ENCODE measurements around the gene C1orf35. TPM values are rescaled to one million over a fixed set of nuclear protein-coding genes. Genes with fewer than 3 reads are reported as not detected.

The C1orf35 gene
- polyA plus RNA-seq, 3 donors: 6.9 to 34.2 (median 10.6) TPM

DNA sequence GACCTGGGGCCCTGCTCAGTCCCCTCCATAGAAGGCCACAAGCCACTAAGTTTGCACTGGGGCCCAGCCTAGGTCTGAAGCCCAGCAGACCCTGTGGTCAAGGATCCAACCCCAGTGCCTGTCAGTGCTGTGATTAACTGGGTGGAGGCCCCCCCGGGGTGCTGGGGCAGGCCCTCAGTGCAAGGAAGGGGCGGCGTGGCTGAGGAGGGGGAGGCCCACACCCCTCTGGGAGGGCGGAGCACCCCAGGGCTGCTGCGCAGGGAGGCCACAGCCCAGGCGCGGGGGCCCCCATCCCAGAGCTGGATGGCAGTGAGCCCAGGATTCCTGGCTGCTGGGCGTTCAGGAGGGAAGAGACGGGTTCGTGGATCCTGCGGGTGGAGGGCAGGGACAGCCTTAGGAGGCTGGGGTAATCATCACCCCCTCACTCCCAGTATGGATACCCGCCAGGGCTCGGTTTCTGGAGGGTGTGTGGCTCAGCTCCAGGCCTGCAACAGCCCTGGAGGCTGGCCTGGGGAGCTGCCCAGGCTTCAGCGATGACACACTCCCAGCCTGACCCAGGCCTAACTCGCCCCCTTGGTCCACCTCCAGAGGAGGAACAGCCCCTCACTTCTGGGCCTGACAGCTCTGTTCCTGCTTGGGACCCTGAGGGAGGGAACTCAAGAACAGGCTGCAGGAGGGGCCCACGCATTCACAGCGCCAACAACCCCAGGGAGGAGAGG is 47.5 kb upstream of the C1orf35 start:
- 93% methylated on average over 15 of the region's 17 CpGs for WGBS (ENCODE audit: insufficient coverage)
- H3K4me1 Mint-ChIP-seq: peaks cover 4% of the 10 kb centered on the region
- H3K27me3 ChIP-seq (ENCODE audit: control insufficient read depth in 2 of 2, insufficient read depth in 2 of 2, low read length in 2 of 2): no peaks in the 10 kb centered on the region
- peaks cover 32 to 34% of the 10 kb centered on the region in 2 donors for H3K36me3 ChIP-seq (replicated peaks in 1 of 2; ENCODE audit: control insufficient read depth in 1 of 2, insufficient read depth in 2 of 2, low read length in 2 of 2)
- peak overlapping the region in 1 of 7 donors; percentile 46 for H3K27ac Mint-ChIP-seq
- no peaks in the 10 kb centered on the region for H3K9me3 ChIP-seq (replicated peaks in 1 of 2; ENCODE audit: control insufficient read depth in 1 of 2, insufficient read depth in 1 of 2, low read length in 2 of 2)
- no peak overlapping the region for H3K9ac ChIP-seq (ENCODE audit: insufficient read depth, low read length, poor library complexity, severe bottlenecking)
- no peaks in the 10 kb centered on the region for H3K4me1 ChIP-seq (ENCODE audit: control insufficient read depth in 1 of 2, insufficient read depth in 2 of 2, low read length in 2 of 2)
- H2AFZ ChIP-seq (ENCODE audit: insufficient read depth, low read depth, low read length, poor library complexity, severe bottlenecking): no peak overlapping the region
- peaks cover 13 to 32% of the 10 kb centered on the region in 2 donors for H3K36me3 Mint-ChIP-seq
- H3K4me2 ChIP-seq (replicated peaks; ENCODE audit: extremely low read depth, low read length, poor library complexity, severe bottlenecking): no peak overlapping the region
- DNase-seq: no peak
- peaks cover 0 to 3% (median 0%) of the 10 kb centered on the region in 3 donors for H3K27me3 Mint-ChIP-seq (ENCODE audit: low read depth in 3 of 3)
- H3K4me3 Mint-ChIP-seq: no peak overlapping the region
- no peaks in the 10 kb centered on the region for H3K9me3 Mint-ChIP-seq
- no peak overlapping the region for H3K4me3 ChIP-seq (replicated peaks in 1 of 3; ENCODE audit: low read depth in 2 of 3, low read length in 3 of 3)
- H3K27ac ChIP-seq (ENCODE audit: low read depth in 1 of 2, low read length in 2 of 2): no peak overlapping the region
- intact Hi-C loops (cut with micrococcal nuclease): no loop called here
- peaks cover 9% of the 10 kb centered on the region for H3K79me2 ChIP-seq (ENCODE audit: insufficient read depth, low read length)
- no peak for TF ChIP-seq CTCF (IDR thresholded peaks at IDR 0.05)
- H4K20me1 ChIP-seq (ENCODE audit: insufficient read depth, low read length): peaks cover 56% of the 10 kb centered on the region

DNA sequence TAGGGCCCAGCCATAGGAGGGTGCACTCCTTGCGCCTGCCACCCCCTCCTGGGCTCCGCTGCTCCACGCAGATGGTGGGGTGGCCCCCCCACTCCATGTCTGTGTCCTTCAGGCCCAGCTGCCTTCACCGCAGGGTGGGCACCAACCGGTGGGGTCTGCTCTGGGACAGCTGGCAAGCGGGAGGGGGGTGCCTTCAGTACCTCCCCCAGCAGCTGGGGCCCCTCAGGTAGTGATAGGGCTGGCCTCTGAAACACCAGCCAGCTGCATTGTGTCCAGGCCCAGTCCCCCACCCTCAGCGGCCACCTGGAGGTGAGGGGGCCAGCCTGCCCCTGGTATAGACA is 47.0 kb upstream of the C1orf35 start:
- no peak overlapping the region for H3K27ac ChIP-seq (ENCODE audit: low read depth in 1 of 2, low read length in 2 of 2)
- no peak overlapping the region for H3K4me2 ChIP-seq (replicated peaks; ENCODE audit: extremely low read depth, low read length, poor library complexity, severe bottlenecking)
- H3K27me3 Mint-ChIP-seq (ENCODE audit: low read depth in 3 of 3): peaks cover 0 to 5% (median 0%) of the 10 kb centered on the region in 3 donors
- H3K9ac ChIP-seq (ENCODE audit: insufficient read depth, low read length, poor library complexity, severe bottlenecking): no peak overlapping the region
- H3K4me1 Mint-ChIP-seq: no peaks in the 10 kb centered on the region
- peaks cover 32 to 40% of the 10 kb centered on the region in 2 donors for H3K36me3 ChIP-seq (replicated peaks in 1 of 2; ENCODE audit: control insufficient read depth in 1 of 2, insufficient read depth in 2 of 2, low read length in 2 of 2)
- no peak overlapping the region for H3K27ac Mint-ChIP-seq
- no peak overlapping the region for H3K4me3 Mint-ChIP-seq
- intact Hi-C loops (cut with micrococcal nuclease): no loop called here
- no peak overlapping the region for H3K4me3 ChIP-seq (replicated peaks in 1 of 3; ENCODE audit: low read depth in 2 of 3, low read length in 3 of 3)
- no peak for TF ChIP-seq CTCF (IDR thresholded peaks at IDR 0.05)
- DNase-seq: no peak
- H3K36me3 Mint-ChIP-seq: peaks cover 13 to 37% of the 10 kb centered on the region in 2 donors
- H4K20me1 ChIP-seq (ENCODE audit: insufficient read depth, low read length): peaks cover 61% of the 10 kb centered on the region
- no peaks in the 10 kb centered on the region for H3K9me3 Mint-ChIP-seq
- H2AFZ ChIP-seq (ENCODE audit: insufficient read depth, low read depth, low read length, poor library complexity, severe bottlenecking): no peak overlapping the region
- no peaks in the 10 kb centered on the region for H3K9me3 ChIP-seq (replicated peaks in 1 of 2; ENCODE audit: control insufficient read depth in 1 of 2, insufficient read depth in 1 of 2, low read length in 2 of 2)
- no peaks in the 10 kb centered on the region for H3K27me3 ChIP-seq (ENCODE audit: control insufficient read depth in 2 of 2, insufficient read depth in 2 of 2, low read length in 2 of 2)
- no peaks in the 10 kb centered on the region for H3K4me1 ChIP-seq (ENCODE audit: control insufficient read depth in 1 of 2, insufficient read depth in 2 of 2, low read length in 2 of 2)
- 100% methylated on average over 4 of the region's 7 CpGs for whole genome bisulfite sequencing (ENCODE audit: insufficient coverage)
- peaks cover 14% of the 10 kb centered on the region for H3K79me2 ChIP-seq (ENCODE audit: insufficient read depth, low read length)

All from CD14-positive monocyte (primary cell).